Ishikawa (cell line): Measurements from ENCODE around the gene IGSF22.

Experiments used
- CEBPB ChIP-seq: IDR thresholded peaks from 2 replicates; pipeline ENCODE4 v1.6.1; 2012
- CREB1 ChIP-seq: IDR thresholded peaks from 2 replicates; pipeline ENCODE4 v1.6.1; 2012; ENCODE audit warnings: low read depth
- EGR1 ChIP-seq: IDR thresholded peaks from 2 replicates; pipeline ENCODE4 v1.6.1; 2012
- EP300 ChIP-seq: IDR thresholded peaks from 2 replicates; pipeline ENCODE4 v1.6.1; 2012; ENCODE audit warnings: borderline replicate concordance
- FOXM1 ChIP-seq: IDR thresholded peaks from 2 replicates; pipeline ENCODE4 v1.6.1; 2012; ENCODE audit warnings: low read depth, borderline replicate concordance
- MAX ChIP-seq: IDR thresholded peaks from 2 replicates; pipeline ENCODE4 v1.6.1; 2012
- NFIC ChIP-seq: IDR thresholded peaks from 2 replicates; pipeline ENCODE4 v1.6.1; 2012
- RAD21 ChIP-seq: IDR thresholded peaks from 2 replicates; pipeline ENCODE4 v1.6.1; 2012; ENCODE audit warnings: low read depth
- REST ChIP-seq: IDR thresholded peaks from 2 replicates; pipeline ENCODE4 v1.6.1; 2012; ENCODE audit warnings: low read depth, mild to moderate bottlenecking
- TAF1 ChIP-seq: IDR thresholded peaks from 2 replicates; pipeline ENCODE4 v1.6.1; 2012; ENCODE audit warnings: low read depth, mild to moderate bottlenecking
- TCF12 ChIP-seq: IDR thresholded peaks from 2 replicates; pipeline ENCODE4 v1.6.1; 2012; ENCODE audit warnings: low read depth
- TEAD4 ChIP-seq: IDR thresholded peaks from 2 replicates; pipeline ENCODE4 v1.6.1; 2012
- USF1 ChIP-seq: IDR thresholded peaks from 2 replicates; pipeline ENCODE4 v1.6.1; 2012
- YY1 ChIP-seq: IDR thresholded peaks from 2 replicates; pipeline ENCODE4 v1.6.1; 2012; ENCODE audit warnings: low read depth
- ZBTB7A ChIP-seq: IDR thresholded peaks from 2 replicates; pipeline ENCODE4 v1.6.1; 2012; ENCODE audit warnings: low read depth

Gene IGSF22

GRCh38 chr11:18728658-18729057, 2.7 kb upstream of the IGSF22 start:
- no peak for TF ChIP-seq EGR1
- TF ChIP-seq MAX, result no peak
- TF ChIP-seq FOXM1, result no peak
- no peak for TF ChIP-seq TCF12
- TF ChIP-seq CEBPB, result no peak
- TF ChIP-seq TAF1, result no peak
- no peak for TF ChIP-seq USF1
- no peak for TF ChIP-seq EP300
- TF ChIP-seq RAD21, result no peak
- TF ChIP-seq CREB1, result no peak
- TF ChIP-seq TEAD4, result no peak
- no peak for TF ChIP-seq REST
- TF ChIP-seq NFIC, result no peak
- TF ChIP-seq ZBTB7A, result no peak
- no peak for TF ChIP-seq YY1

- TF ChIP-seq ZBTB7A, result no peak
- TF ChIP-seq RAD21, result peak; percentile 6; the same call in 1 of the 2 replicates
- no peak for TF ChIP-seq CREB1
- no peak for TF ChIP-seq EP300
- TF ChIP-seq TAF1, result no peak
These were observed 1.7 kb upstream of the IGSF22 start for GRCh38 chr11:18727479-18728236.

GRCh38 chr11:18723991-18724390, 2.0 kb downstream of the IGSF22 start:
- TF ChIP-seq EGR1 (no peak), NFIC (no peak), RAD21 (no peak), FOXM1 (no peak), YY1 (no peak), TCF12 (no peak), EP300 (no peak), USF1 (peak; percentile 21; the same call in 1 of the 2 replicates)

- TF ChIP-seq FOXM1, result no peak
- TF ChIP-seq RAD21, result no peak
- no peak for TF ChIP-seq TEAD4
- no peak for TF ChIP-seq TCF12
These were observed 3.7 kb downstream of the IGSF22 start for GRCh38 chr11:18722293-18722637.

- TF ChIP-seq REST (no peak), RAD21 (peak; percentile 23; the same call in 1 of the 2 replicates)
These were observed 4.3 kb downstream of the IGSF22 start for GRCh38 chr11:18721561-18722292.

- TF ChIP-seq MAX (peak; percentile 53; the same call in 1 of the 2 replicates), EGR1 (no peak), ZBTB7A (peak; percentile 76; the same call in 1 of the 2 replicates)
These were observed 5.0 kb downstream of the IGSF22 start for GRCh38 chr11:18720808-18721560.
